ENCODE measurements around the gene PACSIN2. TPM values are rescaled to one million over a fixed set of nuclear protein-coding genes. Genes with fewer than 3 reads are reported as not detected.
A peak's percentile ranks its signal among the peaks of the same experiment; 100 is the strongest.

The PACSIN2 gene
- total and polyA plus RNA-seq, 7 donors: 44.2 to 126 (median 52.3) TPM

DNA sequence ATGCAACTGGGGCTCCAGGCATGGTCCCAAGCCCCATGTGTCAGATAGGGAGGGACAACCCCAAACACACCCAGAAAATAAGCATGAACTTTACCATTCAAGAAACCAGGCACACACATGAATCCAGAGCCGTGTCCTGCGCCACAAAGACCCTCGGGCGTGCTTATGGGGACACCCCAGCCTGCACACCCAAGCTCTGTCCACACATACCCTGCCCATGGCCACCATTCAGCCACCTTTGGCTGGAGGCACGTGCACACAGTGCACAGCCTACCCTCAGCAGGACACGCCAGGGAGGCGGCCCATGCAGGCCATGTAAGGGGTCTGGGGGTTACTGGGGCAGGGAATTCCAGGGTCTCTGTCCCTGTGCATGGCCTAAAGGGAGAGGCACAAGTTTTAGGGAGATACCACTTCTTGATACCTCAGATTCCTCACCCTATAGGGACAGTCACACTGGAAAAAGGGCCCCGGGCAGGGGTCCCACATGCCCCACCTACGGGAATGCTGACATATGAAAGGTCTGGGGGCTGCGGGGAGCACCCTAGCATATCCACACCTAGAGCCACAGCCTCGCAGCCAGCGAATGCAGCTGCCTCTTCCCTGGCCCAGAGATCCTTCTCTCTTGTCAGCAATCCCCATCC, 20.6 kb downstream of the PACSIN2 start:
- TF ChIP-seq POLR2A (IDR thresholded peaks at IDR 0.05): no peak
- TF ChIP-seq EP300 (IDR thresholded peaks at IDR 0.05): no peak
- TF ChIP-seq, protein P1, sequence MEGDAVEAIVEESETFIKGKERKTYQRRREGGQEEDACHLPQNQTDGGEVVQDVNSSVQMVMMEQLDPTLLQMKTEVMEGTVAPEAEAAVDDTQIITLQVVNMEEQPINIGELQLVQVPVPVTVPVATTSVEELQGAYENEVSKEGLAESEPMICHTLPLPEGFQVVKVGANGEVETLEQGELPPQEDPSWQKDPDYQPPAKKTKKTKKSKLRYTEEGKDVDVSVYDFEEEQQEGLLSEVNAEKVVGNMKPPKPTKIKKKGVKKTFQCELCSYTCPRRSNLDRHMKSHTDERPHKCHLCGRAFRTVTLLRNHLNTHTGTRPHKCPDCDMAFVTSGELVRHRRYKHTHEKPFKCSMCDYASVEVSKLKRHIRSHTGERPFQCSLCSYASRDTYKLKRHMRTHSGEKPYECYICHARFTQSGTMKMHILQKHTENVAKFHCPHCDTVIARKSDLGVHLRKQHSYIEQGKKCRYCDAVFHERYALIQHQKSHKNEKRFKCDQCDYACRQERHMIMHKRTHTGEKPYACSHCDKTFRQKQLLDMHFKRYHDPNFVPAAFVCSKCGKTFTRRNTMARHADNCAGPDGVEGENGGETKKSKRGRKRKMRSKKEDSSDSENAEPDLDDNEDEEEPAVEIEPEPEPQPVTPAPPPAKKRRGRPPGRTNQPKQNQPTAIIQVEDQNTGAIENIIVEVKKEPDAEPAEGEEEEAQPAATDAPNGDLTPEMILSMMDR (IDR thresholded peaks at IDR 0.05): no peak
- TF ChIP-seq POLR2AphosphoS5 (IDR thresholded peaks at IDR 0.05): no peak
- intact Hi-C loops (cut with DNase I): loop anchor here (2.0 to 5.0 kb wide), 3 partner anchors 20 to 87 kb away; partner anchors contain the start of gene PACSIN2

DNA sequence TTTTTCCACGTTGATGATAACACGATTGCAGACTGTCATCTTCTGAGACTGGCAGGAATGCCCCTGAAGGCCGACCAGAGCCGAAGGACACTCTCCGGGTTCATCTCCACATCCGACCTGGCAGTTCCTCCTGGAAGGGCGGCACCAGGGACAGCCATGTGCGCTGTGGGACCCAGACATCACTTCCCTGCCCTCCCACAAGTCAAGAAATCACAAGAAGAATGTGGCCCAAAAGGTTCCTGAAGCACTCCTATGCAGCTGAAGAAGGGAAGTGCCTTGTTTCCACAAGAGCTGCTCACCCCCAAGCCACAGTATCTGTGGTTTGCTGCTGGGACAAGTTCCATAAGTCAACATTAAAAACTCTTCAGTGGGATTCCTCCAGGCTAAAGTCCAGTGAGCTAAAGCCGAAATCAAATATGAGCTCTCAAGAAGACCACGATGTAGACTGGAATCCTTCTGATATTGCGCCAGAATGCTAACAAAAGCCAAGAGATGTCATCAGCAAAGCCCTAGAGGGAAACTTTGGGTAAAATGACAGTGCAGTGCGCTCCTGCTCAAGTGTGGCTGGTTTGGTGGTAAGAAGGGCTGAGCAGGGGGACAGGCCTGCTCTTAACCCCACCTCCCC, 21.2 kb downstream of the PACSIN2 start:
- intact Hi-C loops (cut with DNase I): loop anchor here (2.0 to 5.0 kb wide), 3 partner anchors 21 to 86 kb away; partner anchors contain the start of gene PACSIN2
- 71 to 73% methylated on average over 12 of the region's 12 CpGs for whole genome bisulfite sequencing, 2 donors
- peak; percentile 63 for DNase-seq
- peak overlapping the region in 3 of 4 donors; percentile 40 to 47 (median 44) for H3K4me3 ChIP-seq
- no peaks in the 10 kb centered on the region for H3K27me3 ChIP-seq
- H3K9me3 ChIP-seq: no peaks in the 10 kb centered on the region
- H3K36me3 ChIP-seq: no peaks in the 10 kb centered on the region
- peaks cover 0 to 87% (median 77%) of the 10 kb centered on the region in 4 donors for H3K4me1 ChIP-seq
- TF ChIP-seq POLR2A (IDR thresholded peaks at IDR 0.05) (no peak), POLR2AphosphoS5 (IDR thresholded peaks at IDR 0.05) (no peak), EP300 (IDR thresholded peaks at IDR 0.05) (no peak)
- TF ChIP-seq, protein P1 (IDR thresholded peaks at IDR 0.05): no peak
- H3K27ac ChIP-seq: peak overlapping the region; percentile 89 to 93 (median 90)

More for the DNA sequence above, 20.6 kb downstream of the PACSIN2 start:
- DNase-seq: peak; percentile 67
- peak overlapping the region; percentile 15 to 47 (median 42) for H3K4me3 ChIP-seq
- peak overlapping the region; percentile 89 to 93 (median 90) for H3K27ac ChIP-seq
- peaks cover 0 to 87% (median 75%) of the 10 kb centered on the region in 4 donors for H3K4me1 ChIP-seq
- H3K36me3 ChIP-seq: no peaks in the 10 kb centered on the region
- no peaks in the 10 kb centered on the region for H3K9me3 ChIP-seq
- 53 to 80% methylated on average over 12 of the region's 12 CpGs for WGBS, 2 donors
- no peaks in the 10 kb centered on the region for H3K27me3 ChIP-seq

DNA sequence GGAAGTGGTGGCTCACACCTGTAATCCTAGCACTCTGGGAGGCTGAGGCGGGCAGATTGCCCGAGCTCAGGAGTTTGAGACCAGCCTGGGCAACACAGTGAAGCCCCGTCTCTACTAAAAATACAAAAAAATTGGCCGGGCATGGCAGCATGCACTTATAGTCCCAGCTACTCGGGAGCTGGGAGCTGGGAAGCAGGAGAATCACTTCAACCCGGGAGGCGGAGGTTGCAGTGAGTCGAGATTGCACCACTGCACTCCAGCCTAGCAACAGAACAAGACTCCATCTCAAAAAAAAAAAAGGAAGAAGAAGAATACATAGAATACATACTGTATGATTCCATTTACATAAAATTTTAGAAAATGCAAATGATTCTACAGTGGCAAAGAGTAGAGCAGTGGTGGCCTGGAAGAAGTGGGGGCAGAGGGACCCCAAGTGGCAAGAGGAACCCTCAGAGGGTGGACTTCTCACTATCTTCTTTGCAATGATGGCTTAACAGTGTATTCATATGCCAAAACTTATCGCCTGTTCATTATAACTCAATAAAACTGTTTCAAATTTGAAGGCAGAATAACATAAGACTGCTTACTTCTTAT, 22.0 kb downstream of the PACSIN2 start:
- H3K27ac ChIP-seq: peak overlapping the region; percentile 89 to 93 (median 90)
- H3K9me3 ChIP-seq: no peaks in the 10 kb centered on the region
- intact Hi-C loops (cut with DNase I): loop anchor here (5.0 kb wide), 2 partner anchors 61 to 86 kb away; no protein-coding TSS in a partner anchor
- peaks cover 0 to 90% (median 76%) of the 10 kb centered on the region in 4 donors for H3K4me1 ChIP-seq
- TF ChIP-seq POLR2AphosphoS5 (IDR thresholded peaks at IDR 0.05): no peak
- no peak for TF ChIP-seq EP300 (IDR thresholded peaks at IDR 0.05)
- no peak for TF ChIP-seq POLR2A (IDR thresholded peaks at IDR 0.05)
- TF ChIP-seq, protein P1 (IDR thresholded peaks at IDR 0.05): no peak
- peak overlapping the region in 3 of 4 donors; percentile 40 to 47 (median 44) for H3K4me3 ChIP-seq
- WGBS, 2 donors: 78 to 84% methylated on average over 9 of the region's 9 CpGs
- no peaks in the 10 kb centered on the region for H3K36me3 ChIP-seq
- DNase-seq: peak; percentile 64
- H3K27me3 ChIP-seq: no peaks in the 10 kb centered on the region

DNA sequence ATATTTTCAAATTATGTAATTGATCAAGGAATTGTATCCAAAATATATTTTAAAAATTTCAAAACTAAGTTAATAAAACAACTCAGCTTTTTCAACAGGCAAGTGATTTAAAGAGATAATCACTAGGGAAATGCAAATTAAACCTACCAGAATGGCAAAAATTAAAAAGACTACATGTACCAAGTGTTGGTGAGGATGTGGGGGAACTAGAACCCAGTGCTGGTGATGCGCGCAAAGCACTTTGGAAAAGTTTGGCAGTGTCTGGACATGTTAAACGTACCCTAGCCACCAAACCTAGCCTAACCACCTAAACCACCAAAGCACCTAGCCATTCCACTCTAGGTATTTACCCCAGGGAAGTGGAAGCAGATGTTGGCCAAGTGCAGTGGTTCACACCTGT, 22.9 kb downstream of the PACSIN2 start:
- Histone ChIP-seq H3K36me3 (no peaks in the 10 kb centered on the region), H3K4me3 (no peak overlapping the region), H3K4me1 (peaks cover 0 to 85% (median 68%) of the 10 kb centered on the region in 4 donors), H3K27ac (peak overlapping the region; percentile 89 to 93 (median 90)), H3K9me3 (no peaks in the 10 kb centered on the region), H3K27me3 (no peaks in the 10 kb centered on the region)
- TF ChIP-seq POLR2A (IDR thresholded peaks at IDR 0.05) (no peak), EP300 (IDR thresholded peaks at IDR 0.05) (no peak)
- TF ChIP-seq, protein P1 (IDR thresholded peaks at IDR 0.05): no peak
- intact Hi-C loops (cut with DNase I): loop anchor here (5.0 kb wide), 2 partner anchors 60 to 85 kb away; no protein-coding TSS in a partner anchor
- DNase-seq: peak; percentile 9
- 96 to 97% methylated on average over 3 of the region's 3 CpGs for WGBS, 2 donors

All from sigmoid colon (tissue), 7 donors.